ENCODE results near the gene NXPH3.

The NXPH3 gene

DNA sequence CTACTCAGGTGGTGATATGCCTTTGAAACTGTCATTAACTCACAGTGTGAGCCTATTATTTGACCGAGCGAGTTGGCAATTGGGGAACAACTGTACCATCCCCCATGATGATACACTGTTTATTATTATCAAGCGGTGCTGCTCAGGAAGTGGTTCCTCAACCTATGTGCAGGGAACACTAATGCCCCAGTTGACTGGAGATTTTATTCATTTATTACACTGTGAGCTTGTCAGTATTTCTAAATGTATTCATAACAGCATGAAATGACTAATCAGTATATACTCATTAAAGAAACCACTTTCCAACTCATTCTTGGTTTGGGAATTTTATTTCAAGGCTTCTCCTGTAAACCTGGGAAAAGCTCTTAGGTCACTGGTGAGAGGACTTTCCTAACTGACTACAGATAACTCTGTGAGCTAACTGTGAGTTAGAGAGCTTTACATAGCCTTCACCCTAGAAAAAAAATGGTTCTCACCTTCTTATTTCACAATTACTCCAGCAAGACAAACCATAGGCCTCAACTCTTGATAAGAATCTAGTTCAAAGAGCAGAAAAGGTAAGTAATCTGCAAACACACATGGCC, 42.4 kb downstream of the NXPH3 start:
- H3K4me3 ChIP-seq (ENCODE audit: low read depth, low read length), result no peak overlapping the region
- TF ChIP-seq, protein P1, sequence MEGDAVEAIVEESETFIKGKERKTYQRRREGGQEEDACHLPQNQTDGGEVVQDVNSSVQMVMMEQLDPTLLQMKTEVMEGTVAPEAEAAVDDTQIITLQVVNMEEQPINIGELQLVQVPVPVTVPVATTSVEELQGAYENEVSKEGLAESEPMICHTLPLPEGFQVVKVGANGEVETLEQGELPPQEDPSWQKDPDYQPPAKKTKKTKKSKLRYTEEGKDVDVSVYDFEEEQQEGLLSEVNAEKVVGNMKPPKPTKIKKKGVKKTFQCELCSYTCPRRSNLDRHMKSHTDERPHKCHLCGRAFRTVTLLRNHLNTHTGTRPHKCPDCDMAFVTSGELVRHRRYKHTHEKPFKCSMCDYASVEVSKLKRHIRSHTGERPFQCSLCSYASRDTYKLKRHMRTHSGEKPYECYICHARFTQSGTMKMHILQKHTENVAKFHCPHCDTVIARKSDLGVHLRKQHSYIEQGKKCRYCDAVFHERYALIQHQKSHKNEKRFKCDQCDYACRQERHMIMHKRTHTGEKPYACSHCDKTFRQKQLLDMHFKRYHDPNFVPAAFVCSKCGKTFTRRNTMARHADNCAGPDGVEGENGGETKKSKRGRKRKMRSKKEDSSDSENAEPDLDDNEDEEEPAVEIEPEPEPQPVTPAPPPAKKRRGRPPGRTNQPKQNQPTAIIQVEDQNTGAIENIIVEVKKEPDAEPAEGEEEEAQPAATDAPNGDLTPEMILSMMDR (IDR thresholded peaks at IDR 0.05; ENCODE audit: low read depth, low read length), result no peak

DNA sequence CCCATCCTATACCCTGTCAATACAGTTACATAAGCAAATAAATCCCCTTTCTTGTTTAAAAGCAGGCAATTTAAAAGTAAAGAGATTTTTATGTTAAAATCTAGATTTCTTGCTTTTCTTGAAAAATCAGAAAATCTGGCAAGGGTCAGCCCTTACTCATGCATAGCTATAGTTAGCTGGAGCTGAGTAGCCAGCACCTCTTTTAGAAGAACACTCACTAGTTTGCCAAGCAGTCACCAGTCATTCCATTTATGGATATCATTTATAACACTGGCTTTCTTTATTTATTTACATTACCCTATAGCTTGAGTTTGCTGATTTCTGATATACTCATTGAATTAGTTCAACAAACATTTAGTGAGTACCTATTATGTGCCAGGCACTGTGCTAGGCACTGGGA, 45.7 kb downstream of the NXPH3 start:
- no peak overlapping the region for H3K4me3 ChIP-seq (ENCODE audit: low read depth, low read length)

DNA sequence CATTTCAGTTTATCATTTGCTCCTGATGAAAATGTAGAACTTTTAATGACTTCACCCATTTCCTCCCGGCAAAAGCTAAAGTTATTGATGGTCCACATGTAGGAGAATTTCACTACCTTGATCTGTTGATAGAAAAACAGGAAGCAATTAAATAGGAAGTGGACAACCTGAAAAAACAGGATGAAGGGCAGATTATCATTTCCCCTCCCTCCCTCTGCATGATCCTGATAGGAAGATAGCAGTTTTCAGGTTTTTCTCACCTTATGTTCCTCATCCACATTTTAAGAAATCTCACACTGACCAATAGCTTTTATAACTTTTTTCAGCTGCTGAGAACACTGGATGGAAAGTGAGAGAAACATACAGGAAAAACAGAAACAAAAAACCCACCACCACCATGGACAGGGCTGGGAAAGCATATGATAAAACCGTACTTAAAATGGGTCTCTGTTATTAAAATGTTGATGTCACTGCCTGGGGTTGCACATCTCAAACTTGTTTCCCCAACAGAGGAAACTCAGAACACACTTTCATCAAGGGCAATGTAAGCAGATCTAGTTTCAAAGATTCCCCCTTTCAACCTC, 46.4 kb downstream of the NXPH3 start:
- H3K4me3 ChIP-seq (ENCODE audit: low read depth, low read length), result no peak overlapping the region
- TF ChIP-seq, protein P1 (IDR thresholded peaks at IDR 0.05; ENCODE audit: low read depth, low read length), result no peak

More for the DNA sequence above, 45.7 kb downstream of the NXPH3 start:
- TF ChIP-seq, protein P1 (IDR thresholded peaks at IDR 0.05; ENCODE audit: low read depth, low read length), result no peak

DNA sequence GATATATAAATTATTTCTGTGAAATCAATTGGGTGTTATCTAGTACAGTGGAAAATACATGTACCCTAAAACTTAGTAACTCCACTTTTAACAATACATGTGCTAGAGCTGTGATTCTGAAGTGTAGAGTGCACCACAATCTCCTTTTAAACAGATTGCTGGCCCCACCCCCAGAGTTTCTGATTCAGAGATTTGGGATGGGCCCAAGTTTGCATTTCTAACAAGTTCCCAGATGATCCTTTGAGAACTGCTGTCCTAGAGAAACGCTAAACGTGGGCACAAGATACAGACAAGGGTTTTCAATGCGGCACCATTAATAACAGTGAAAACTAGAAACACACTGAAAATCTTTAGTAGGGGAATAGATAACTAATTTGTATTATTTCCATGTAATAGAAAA, 49.2 kb downstream of the NXPH3 start:
- H3K4me3 ChIP-seq (ENCODE audit: low read depth, low read length), result no peak overlapping the region
- TF ChIP-seq, protein P1 (IDR thresholded peaks at IDR 0.05; ENCODE audit: low read depth, low read length), result no peak

DNA sequence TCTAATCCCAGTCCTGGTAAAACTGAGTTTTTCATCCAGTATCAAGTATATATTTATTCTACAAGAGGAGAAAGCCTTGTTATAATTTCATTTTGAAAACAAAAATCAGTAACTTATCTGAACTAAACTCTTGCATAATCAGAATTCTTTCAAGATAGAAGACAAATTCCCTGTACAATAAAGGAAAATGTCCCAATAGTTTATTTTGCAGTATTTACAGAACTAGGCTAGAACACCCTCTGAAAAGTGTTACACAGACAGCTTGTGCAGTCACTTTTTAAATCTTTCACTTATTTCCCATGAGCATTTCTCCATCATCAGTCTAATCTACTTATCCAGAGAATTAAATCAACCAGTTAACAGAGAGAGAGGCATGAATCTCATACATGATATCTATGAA, 53.8 kb downstream of the NXPH3 start:
- TF ChIP-seq, protein P1 (IDR thresholded peaks at IDR 0.05; ENCODE audit: low read depth, low read length), result no peak
- H3K4me3 ChIP-seq (ENCODE audit: low read depth, low read length), result no peak overlapping the region

DNA sequence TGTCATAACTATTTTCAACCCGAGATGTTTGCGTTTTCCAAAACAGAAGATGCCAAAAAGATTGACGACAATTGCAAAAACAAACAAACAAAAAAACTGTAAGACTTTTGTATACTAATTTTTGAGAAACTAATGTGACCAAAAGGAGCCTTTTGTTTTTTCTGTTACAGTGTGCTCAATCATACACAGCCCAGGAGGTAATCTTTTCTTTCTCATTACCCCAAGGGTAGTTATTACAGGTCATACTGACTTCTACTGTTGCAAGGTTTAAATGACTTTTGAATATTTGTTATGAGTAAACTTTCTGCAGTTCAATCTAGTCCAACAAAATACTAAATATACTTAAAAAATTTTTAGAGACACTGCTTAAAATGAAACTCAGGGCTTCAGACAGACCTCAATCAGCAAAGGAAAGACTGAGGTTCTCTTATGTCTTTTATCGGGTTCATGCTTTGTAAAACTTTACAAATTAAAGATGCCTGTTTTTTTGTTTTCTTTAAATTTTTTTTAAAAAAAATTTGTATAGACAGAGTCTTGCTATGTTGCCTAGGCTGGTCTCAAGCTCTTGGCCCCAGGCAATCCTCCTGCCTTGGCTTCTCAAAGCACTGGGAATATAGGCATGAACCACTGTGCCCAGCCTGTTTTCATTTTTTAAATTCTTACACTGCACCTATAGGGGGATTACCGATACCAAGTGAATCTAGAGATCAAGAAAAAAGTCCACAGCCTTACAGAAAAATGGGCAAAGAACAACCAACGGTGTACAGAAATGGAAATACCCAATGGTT, 54.6 kb downstream of the NXPH3 start:
- no peak overlapping the region for H3K4me3 ChIP-seq (ENCODE audit: low read depth, low read length)
- TF ChIP-seq, protein P1 (IDR thresholded peaks at IDR 0.05; ENCODE audit: low read depth, low read length), result no peak

DNA sequence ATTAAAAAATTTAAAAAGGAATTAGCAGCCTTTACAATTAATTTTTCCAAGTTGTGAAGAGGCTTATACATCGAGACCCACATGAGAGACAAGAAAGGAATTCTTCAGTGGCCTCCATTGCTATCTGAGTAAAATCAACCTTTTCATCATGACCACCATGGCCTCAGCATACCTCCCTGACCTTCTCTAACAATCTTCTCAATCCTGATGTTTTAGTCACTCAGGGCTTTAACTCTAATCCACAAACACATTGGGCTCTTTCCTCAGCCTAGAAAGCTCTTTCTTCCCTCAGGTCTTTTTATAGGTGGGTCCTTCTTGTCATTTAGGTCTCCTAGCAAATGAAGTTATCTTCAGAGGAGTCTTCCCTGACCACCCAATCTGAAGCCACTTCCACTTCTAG, 55.8 kb downstream of the NXPH3 start:
- TF ChIP-seq, protein P1 (IDR thresholded peaks at IDR 0.05; ENCODE audit: low read depth, low read length), result no peak
- H3K4me3 ChIP-seq (ENCODE audit: low read depth, low read length), result no peak overlapping the region

Measured in WI38 (cell line).